ENCODE data around the gene IRAK3.

DNA sequence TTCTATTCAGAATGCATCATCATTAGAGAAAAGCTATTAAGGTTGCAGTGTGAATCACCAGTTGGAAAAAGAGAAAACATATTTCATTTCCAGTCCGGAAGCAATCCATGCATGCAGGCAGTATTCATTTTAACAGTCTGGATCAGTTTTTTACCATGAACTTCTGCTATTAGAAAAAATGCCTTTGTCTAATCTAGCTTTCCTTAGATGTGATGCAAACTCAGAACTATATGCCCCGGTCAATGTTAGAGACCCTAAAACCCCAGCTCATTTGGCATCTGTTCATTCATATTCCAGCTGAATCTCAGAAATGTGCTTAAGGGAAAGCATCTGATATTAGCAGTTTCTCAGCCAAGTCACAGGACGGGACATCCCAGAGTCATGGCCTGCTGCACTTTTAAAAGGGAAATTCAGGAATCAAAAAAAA, 8.5 kb downstream of the IRAK3 start:
- TF ChIP-seq CTCF (IDR thresholded peaks at IDR 0.05; ENCODE audit: borderline replicate concordance, extremely low read depth, low read length, poor library complexity, severe bottlenecking) (no peak), EZH2 (IDR thresholded peaks at IDR 0.05; ENCODE audit: borderline replicate concordance, low read depth, low read length, severe bottlenecking) (no peak)
